HUDEP-2 (cell line): Measurements from ENCODE around the gene GPRIN3.

ENCODE experiments used
- DNase-seq, 76 experiments: peaks; one replicate each; lab custom pipeline; 2025; ENCODE audit not compliant: unreplicated experiment in 76 of 76; lab: John Stamatoyannopoulos, UW

Gene GPRIN3

DNA sequence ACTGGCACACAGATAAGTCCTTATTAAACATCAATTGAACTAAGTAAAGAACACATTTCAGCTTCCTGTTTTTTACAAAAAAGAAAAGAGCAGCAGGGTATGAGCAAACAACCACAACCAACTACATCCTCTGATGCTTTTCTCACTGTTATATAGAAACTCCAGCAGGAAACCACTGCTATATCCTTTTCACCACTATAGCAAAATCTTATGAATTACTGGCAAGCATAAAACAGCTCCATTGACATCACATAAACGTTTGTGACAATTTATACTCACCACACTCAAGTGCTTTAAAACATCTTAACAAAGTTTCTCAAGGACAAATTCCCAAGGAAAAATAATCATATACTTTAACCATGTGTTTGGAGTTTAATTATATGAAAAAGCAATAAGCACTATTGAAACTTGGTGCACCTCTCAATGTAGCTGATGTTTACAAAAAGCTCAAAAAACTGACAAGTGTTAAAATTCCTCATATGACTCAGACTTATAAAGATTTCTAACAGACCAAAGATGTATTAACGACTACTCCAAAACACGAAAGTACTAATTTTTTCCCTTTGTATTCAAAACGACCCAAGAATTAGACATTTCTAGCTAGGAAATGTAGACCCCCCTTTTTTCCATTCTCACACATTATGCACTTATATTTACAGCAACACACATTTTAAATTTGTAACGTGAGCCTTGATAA, 12.9 kb downstream of the GPRIN3 start:
- no peak for DNase-seq

DNA sequence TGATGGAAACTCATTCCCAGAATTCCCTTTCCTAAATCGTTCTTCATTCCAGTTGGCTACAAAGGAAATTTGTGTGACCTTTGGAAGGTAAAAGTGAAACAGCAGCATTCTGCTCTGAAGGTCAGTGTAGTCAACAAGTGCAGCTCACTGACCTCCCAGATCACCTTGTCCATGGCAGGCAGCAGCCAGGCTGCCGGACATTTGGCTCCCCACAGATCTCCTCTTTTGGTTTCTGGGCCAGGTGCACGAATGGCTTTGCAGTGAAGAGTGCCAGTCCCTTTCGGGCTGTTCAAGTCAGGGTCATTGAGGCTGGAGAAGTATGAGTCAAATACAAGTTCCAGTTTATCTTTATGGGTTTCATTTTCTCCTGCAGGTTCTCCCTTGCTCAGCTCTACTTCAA, 14.3 kb downstream of the GPRIN3 start:
- DNase-seq = no peak

DNA sequence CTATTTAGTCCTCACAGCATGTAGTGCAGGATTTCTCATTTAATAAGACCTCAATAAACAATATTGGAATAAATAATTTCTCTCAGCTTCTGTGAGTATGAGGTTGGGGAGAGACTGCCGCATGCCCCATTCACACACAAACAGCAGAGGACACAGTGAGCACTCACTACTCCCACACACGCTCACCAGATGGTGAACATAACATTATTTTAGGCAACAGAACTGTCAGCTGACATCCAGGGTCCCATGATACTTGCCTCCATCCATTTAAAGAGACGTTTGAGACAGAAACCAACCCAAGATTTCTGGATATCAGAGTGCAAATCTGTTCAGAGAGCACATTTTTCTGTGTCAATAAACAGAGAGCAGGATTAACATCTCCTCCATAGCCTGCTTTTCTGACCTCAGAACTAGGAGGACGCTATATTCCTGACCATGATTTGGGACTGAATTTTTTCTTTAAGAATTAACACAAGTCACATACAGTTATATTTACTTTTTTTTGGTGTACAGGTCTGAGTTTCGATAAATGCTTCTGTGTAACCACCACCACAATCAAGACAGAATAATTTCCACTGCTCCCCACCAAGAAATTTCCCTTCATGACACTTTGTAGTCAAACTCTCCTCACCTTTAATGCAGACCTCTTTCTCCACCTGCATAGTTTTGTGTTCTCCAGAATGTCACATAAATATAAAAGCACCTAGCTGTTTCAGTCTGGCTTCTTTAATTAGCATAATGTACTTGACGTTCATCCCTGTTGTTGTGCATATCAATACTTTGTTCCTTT, 16.7 kb downstream of the GPRIN3 start:
- no peak for DNase-seq

DNA sequence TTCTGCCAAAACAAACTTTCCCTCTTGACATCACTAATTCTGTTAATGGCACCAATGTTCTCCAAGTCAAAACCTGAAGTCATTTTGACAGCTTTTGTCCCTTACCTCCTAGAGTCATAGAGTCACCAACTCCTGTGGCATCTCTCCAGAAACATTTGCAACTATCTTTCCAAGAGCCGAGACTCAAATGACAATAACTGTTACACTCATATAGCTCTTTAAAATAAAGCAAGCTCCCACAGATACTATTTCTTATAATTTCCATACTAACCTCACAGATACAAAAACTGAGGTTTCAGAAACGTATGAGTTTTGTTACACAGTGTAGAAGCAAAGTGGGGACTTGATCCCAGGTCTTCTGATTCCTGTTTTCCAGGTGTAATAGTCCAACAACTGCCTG, 18.3 kb downstream of the GPRIN3 start:
- no peak for DNase-seq

DNA sequence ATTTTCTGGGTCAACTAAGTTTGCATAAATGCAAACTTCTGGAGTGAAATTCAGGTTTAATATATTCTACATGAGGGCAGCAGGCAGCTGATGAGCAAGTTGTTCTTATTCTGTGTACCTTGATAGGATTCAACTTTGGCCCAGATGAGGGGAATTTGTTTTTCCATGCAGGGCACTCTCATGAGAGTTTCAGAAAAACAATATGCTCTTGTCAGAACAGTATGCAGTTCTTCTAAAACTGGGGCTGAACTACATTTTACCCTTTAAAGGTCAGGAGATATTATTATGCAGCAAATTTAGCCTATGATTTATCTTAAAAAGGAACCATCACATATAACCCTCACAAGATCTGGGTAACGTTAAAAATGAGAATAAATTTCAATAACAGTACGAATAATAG, 19.2 kb downstream of the GPRIN3 start:
- DNase-seq = no peak

DNA sequence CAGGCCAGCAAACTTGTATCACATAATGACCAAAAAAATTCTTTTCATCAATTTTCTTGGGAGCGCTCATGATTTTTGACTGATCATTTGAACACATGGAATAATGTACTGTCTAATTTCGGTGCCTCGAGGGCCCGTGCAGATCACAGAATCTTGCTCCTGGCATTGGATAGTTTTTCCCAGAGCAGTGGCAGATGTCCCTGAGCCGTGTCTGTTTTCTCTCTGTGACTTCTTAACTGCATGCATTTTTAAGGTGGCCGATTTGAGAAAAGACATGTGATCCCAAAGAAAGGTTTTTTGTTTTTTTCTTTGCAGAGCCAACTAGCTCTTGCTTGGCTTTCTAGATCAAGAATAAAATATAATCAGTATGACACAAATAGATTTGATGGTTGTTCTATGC, 19.7 kb downstream of the GPRIN3 start:
- DNase-seq = no peak

DNA sequence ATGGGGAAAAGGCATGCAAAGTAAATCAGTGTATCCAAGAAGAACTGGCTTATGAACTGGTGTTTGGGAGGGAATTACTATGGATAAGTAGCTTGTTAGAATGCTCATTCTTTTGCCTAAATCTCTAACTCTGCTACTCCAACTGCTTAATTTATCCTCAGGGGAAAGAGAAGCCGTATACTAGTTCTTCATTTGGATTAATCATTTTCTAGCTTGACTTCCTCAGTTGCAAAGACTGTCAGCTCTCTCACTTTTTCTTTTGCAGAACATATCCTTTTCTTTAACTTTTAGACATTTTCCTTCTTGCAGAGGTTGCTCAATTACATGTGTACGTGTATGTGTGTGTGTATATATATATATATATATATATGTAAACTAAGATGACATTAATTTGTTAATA, 21.9 kb downstream of the GPRIN3 start:
- no peak for DNase-seq

DNA sequence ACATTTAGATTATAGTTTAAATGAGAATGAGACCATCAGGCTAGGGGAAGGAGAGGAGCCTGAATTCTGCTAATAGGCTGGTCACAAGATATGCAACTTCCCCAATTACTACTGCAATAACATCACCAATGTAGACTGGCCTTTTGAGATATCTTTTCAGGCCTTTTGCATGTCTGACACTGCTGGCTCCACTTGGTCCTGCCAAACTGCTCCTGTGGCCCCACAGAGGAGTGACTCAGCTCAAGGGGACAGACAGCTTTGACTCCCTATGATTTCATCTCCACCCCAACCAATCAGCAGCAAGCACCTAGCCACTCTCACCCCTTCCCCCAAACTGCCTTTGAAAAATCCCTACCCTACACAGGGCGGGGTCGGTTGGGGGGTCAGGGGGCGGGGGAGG, 22.8 kb downstream of the GPRIN3 start:
- DNase-seq = peak in 8 of 76 experiments; percentile 0 to 55 (median 20)

DNA sequence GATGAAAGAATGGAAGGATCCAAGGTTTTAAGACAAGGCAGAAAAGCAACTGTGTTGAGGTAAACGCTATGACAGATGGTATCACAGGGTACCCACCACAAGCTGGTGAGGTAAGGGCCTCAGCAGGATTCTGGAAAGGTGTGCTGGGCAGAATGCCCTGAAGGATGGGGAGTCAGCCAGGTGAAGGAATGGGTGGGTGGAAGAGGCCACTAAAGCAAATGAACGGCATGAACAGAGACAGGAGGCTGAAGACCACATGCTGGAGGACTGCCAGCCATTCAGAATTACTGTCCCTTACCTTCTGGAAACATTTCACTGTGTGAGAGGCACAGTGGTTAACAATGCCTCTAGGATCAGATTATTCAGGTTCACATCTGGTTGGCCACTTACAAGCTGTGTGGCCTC, 23.6 kb downstream of the GPRIN3 start:
- no peak for DNase-seq

DNA sequence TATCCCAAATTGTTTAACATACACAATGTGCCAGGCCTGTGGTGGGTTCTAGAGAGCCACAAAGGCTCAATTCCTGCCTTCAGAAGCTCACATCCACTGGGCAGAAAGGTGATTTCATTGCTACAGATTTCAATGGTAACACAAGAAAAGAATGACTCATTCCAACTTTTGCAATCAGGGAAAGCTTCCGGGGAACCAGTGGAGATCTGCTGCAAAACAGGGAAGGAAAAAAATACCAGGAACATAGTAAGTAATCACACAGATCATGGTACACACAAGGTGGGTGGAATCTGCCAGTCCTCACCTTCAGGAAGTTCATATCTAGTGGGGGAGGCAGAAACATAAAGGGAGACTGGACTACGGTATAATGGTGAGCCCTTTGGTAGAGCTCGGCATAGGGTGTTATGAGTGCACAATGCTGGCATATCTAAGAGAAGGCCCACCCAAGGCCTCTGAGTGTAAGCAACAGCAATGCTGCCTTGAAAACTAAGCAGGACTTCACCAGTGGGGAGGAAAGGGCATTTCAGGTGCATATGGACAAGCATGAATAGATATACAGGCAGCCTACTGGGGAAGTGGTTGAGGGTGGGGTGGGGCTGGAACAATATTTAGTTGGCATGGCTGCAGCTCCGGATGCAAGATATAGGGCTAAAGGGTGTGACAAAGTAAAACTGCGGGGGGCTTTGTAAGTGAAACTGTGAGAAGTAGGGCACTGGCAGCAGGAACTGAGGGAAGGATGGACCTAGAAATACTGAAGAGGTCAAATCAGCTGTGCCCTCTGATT, 24.2 kb downstream of the GPRIN3 start:
- DNase-seq = peak in 1 of 76 experiments; percentile 8

DNA sequence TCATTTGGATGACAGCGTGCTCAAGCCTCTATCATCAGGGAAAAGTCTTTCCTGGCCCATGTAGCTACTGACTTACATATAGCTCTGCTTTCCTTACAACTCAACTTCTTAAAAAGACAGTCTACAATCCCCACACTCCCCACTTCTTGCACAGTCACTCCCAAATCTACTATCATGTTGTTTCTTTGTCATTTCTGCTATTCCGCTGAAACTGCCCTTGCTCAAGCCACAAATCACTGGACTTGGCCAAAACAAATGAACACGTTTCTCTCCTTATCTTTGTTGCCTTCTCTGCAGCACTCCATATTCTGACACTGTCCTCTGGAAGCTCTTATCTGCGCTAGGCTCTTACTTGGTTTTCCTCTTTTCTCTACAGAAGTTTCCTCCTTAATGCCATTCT, 28.2 kb downstream of the GPRIN3 start:
- DNase-seq = no peak

DNA sequence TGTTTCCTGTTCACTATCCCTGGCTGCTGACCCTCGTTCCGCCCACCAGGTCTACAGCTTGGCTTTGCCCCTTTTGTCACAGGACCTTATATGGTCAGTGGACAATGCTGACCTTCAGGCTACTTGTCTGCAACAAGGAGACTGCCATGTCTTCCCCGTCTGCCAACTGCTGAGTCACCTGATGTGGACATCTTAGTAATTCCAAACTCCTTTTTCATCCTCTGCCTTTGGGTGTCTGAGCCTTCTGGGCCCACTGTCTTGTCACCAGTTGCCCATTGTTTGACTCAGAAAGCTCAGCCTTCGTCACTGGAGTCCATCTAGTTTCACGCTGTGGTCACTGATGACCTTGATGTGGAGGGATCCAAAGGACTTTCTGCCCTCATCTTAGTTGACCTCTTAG, 30.2 kb downstream of the GPRIN3 start:
- no peak for DNase-seq

DNA sequence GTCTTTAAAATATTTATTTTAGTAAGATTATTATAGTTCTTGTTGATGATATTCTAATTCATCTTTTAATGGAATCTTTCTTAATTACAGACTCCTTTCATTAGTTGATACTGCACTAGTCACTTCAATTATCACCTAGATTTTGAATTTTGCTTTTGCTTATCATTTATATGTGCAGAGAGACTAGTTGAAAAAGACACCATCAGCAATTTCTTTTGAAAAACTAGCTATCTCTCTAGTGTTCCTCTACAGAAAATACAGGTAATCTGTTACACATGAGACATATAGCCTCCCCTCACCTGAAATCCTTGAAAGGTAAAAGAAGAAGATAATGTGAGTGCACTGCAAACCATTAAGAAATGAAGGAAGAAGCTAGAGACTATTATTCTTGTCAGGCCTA, 31.3 kb downstream of the GPRIN3 start:
- DNase-seq = no peak

DNA sequence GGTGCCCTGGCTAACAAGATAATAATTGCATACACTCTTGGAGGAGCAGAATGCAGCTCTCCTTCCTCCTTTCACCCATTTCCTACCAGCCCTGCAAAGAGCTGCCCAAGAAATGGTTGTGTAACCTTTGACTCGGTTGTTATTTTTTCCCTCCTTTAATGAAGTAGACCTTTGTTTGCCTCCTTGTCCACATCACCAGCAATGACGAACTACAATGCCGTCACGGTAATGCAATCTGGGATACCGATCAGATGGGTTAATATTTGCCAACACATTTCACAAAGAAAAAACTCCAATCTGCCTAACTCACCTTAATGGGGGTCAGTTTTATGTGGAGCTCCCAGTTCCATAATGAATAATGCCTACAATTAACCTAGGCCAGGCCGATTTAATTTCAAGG, 32.0 kb downstream of the GPRIN3 start:
- no peak for DNase-seq

DNA sequence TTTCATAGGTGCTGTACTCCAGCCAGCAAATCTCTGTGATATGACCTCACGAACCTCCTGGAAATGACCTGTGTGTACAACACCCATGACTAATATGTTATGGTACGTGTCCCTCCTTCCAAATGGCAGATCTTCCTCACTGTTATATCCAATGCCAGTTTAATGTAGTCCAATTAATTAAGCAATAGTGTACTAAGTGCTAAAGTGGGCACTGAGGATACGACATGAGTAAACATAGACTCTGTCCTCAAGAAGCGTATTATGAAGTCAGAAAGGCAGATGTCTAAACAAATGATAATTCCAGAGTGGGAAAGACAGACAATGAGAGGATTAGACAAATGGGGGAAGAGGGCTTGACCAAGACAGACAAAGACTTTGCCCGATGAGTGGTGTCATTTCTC, 33.9 kb downstream of the GPRIN3 start:
- DNase-seq = no peak

DNA sequence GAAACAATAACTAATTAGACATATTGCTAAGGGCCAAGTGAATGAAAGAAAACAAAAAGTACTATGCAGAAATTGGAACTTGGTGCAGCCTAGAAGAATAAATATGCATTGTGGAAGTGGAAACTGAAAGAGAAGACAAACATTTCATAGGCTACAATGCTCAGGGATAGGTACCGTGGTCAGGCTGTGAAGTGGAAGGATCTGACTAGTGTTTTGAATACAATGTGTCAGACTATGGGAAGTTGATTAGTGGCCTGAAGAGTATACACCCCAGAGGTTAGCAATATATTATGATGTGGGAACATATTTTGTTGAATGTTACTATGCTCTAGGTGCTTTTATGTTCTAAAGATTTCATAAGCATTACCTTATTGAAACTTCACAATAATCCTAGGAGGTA, 36.8 kb downstream of the GPRIN3 start:
- DNase-seq = no peak

DNA sequence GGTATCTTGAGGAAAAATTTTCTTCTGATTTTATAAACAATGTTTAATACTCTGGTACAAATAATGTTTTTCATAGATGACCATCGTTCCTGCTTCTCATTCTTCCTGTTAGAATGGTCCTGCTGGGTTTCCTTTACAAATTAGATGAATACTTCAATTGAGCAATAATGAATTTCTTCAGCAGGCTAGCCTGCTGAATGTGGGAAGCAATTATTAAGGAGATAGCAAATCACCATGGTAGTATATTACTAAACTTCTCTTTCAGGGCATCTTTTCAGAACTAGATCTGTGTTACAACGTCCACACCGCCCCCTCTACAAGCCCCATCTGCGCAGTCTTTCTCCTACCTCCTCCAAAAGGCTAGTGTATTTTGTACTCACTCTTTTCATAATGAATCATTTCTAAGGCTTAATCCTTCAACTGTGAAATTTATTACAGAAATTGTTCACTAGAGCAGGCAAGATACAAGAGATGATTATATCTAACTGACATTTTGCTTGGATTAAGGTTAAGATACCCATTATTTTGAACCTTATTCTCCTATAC, 38.4 kb downstream of the GPRIN3 start:
- no peak for DNase-seq

DNA sequence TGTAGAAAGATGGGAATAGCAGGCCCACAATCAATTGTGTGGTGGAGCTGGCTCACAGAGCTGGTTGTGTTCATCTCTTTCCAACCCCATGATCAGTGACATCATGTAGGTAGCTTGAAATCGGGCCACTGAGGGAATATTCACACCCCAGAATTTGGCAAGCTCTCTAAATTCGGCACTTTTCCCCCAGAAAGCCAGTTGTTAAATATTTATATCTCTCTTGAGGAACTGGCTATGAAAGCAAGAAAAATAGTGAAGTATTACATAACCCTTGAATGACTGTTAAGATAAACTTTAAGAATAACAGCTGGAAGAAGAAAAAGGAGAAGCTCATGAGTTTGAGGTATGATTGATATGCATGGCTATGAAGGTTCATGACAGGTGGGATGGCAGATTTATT, 38.9 kb downstream of the GPRIN3 start:
- DNase-seq = no peak

DNA sequence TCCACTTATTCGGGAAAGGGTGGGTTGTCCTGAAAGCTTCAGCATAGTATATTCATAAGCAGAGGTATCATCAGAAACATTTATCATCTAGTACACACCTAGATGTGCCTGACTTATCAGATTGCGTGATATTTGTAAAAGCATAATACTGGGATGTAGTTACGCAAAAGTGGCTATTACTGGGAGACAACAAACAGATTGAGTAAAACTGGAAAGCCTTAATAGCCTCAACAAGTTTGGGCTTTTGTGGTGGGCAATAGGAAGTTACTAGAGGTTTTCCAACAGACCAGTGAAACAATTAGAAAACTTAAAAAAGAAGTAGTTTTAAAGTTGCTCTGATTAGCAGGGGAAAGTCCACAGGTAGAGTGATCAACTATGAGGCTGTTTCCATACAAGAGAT, 39.8 kb downstream of the GPRIN3 start:
- no peak for DNase-seq

DNA sequence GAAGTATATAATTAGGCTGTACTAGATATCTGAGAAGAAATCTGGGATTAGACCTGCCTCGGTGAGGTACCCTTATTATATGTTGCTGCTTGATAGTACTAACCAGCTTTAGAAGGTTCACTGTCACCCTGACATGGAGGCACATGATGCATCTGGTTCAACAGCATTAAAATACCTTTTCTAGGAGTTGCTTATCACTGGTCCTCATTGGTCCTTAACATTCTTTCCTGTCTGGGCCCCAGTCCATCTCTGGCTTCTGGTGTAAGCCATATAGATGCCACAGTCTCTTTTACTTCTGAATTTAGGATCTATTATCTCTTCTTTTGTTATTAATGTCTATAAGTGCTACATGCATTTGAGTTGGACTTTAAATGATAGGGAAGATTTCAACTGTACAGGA, 40.2 kb downstream of the GPRIN3 start:
- no peak for DNase-seq

DNA sequence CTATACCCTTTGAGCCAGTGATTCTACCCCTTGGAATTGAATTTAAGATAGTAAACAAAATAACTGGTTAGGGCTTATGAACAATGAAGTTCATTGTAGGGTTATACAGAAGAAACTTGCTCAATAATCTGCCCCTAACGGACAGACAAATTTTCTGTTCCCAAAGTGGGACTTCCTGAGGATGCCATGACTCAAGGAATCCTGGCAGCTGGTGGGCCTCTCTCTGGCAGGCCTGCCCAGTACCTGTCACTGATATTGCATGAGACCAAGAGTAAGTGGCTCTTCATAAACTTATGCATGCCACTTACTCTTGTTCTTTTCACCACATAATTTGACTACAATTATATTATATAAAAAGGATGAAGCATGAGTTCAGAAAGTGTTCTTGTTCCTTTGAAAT, 41.5 kb downstream of the GPRIN3 start:
- no peak for DNase-seq
